Activated CD4-positive, alpha-beta memory T cell treated with anti-CD3 and anti-CD28 coated beads for 36 hours (primary cell): Measurements from ENCODE around the gene CACNA2D1. TPM values are rescaled to one million over a fixed set of nuclear protein-coding genes. Genes with fewer than 3 reads are reported as not detected.

Experiments
- CTCF ChIA-PET: fragments of 350-600 bp; sonication (Branson Sonifier 250); formaldehyde crosslinking; loops from one replicate; lab custom pipeline; 2021; ENCODE audit warnings: antibody characterized with exemption, inconsistent platforms; lab: Charles Lee
- POLR2A ChIA-PET: fragments of 350-600 bp; sonication (Branson Sonifier 250); formaldehyde crosslinking; loops from one replicate; lab custom pipeline; 2021; ENCODE audit warnings: antibody characterized with exemption; lab: Charles Lee
- DNase-seq: peaks from one replicate; pipeline ENCODE4 v3.0.0-alpha.2; 2020
- H3K27ac Mint-ChIP-seq: one replicate; pipeline ENCODE4 v1.8.0; 2021; ENCODE audit warnings: mixed read lengths
- H3K27me3 Mint-ChIP-seq: one replicate; pipeline ENCODE4 v1.8.0; 2021; ENCODE audit warnings: mixed read lengths
- H3K36me3 Mint-ChIP-seq: one replicate; pipeline ENCODE4 v1.8.0; 2021; ENCODE audit warnings: mixed read lengths
- H3K4me1 Mint-ChIP-seq: one replicate; pipeline ENCODE4 v1.8.0; 2021; ENCODE audit warnings: low read depth, mixed read lengths
- H3K4me3 Mint-ChIP-seq: one replicate; pipeline ENCODE4 v1.8.0; 2021; ENCODE audit warnings: mild to moderate bottlenecking, mixed read lengths
- H3K9me3 Mint-ChIP-seq: one replicate; pipeline ENCODE4 v1.8.0; 2021; ENCODE audit warnings: mixed read lengths
- intact Hi-C: fragments of 100-400 bp; cut with micrococcal nuclease; formaldehyde crosslinking; loops from one replicate; pipeline ENCODE4 v1.15.1; 2023
- total RNA-seq, 2 experiments: library from RNA; stranded (reverse); gene quantifications; one replicate each; pipeline ENCODE4 v1.2.3, GENCODE V29; 2021

CACNA2D1 gene
- total RNA-seq, 2 experiments from 2014 or later: not detected

DNA sequence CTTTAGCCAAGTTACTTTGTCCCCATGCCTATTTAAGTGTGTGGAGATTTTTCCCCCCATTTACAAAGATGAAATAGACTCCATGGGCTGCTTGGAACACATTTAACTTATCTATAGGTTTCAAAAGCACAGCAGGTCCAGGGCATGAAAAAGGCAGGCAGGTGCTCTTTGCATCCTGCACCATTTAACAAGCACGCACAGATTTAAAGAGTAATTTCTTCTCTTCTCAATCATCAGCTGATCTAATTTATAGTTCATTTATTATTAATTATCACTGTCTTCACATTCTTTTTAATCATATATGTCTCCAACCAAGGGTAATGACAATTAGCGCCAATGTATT, 156.8 kb downstream of the CACNA2D1 start:
- CTCF ChIA-PET: no interaction called here
- Mint-ChIP-seq H3K27ac (no peak overlapping the region), H3K4me1 (no peaks in the 10 kb centered on the region), H3K36me3 (no peaks in the 10 kb centered on the region), H3K4me3 (no peak overlapping the region), H3K27me3 (no peaks in the 10 kb centered on the region), H3K9me3 (peaks cover 5% of the 10 kb centered on the region)
- DNase-seq: no peak
- intact Hi-C loops: no loop called here
- POLR2A ChIA-PET: no interaction called here

DNA sequence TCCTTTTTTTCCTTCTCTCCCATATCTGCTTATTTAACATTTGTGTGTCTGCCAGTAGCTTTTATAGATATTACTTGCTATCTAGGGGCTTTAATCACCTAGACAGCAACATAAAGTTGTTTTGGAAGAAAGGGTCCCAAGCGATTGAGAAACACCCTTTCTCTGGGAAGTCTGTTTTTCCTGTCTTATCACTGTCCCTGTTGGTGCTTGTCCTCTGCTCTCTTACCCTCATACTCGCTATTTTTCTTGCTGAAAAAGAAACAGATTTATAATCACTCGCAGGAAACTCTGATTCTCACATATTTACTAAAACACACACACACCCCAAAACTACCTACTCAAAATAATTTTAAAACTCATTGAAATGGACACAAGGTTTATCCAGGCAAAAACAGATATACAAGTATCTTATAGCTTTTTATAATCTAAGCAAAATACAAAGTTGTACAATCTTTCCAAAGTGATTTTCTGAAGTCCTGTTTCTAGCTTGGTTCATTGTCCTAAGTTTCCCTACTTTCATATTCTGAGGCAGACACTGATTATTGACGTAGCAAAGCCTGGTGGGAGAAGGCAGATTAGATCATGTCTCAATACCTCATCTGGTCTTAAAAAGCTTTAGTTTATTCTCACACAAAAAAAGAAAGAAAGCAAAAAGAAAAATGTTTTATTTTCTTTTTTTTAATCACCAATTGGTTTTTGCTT, 157.3 kb downstream of the CACNA2D1 start:
- POLR2A ChIA-PET: no interaction called here
- H3K9me3 Mint-ChIP-seq: peaks cover 5% of the 10 kb centered on the region

DNA sequence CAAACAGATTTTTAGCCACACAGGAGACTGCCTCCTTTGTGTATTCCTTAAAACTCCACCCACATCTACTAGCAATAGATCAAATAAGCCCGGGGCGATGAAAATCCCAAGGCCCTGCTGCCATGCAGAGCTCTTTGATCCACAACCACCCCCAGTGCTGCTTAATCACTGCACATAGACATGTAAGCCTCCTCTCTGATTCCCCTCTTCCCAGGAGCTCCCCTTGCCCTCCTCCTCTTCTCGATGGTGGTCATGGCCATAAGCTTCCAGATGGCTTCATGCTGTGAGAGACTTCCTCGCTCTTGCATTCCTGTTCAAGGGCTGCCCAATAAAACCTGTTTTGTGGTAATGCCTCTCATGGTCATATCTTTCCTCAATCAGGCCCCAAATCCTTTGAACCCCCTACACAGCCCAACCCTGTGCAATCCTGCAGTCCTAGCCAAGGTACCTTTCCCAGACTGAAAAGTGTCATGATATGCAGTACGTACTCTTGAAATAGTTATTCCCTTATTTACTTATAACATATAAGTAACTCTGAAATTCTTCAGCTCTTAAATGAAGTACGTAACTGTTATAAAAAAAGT, 158.5 kb downstream of the CACNA2D1 start:
- ChIA-PET CTCF (no interaction called here), POLR2A (no interaction called here)
- Mint-ChIP-seq H3K4me3 (no peak overlapping the region), H3K9me3 (peaks cover 5% of the 10 kb centered on the region), H3K36me3 (no peaks in the 10 kb centered on the region), H3K27ac (no peak overlapping the region), H3K4me1 (no peaks in the 10 kb centered on the region), H3K27me3 (no peaks in the 10 kb centered on the region)
- DNase-seq: no peak
- intact Hi-C loops: no loop called here

More for the DNA sequence above, 157.3 kb downstream of the CACNA2D1 start:
- no peak overlapping the region for H3K27ac Mint-ChIP-seq
- intact Hi-C loops: no loop called here
- H3K4me1 Mint-ChIP-seq: no peaks in the 10 kb centered on the region
- no peak overlapping the region for H3K4me3 Mint-ChIP-seq
- H3K27me3 Mint-ChIP-seq: no peaks in the 10 kb centered on the region
- H3K36me3 Mint-ChIP-seq: no peaks in the 10 kb centered on the region
- CTCF ChIA-PET: no interaction called here
- DNase-seq: no peak

DNA sequence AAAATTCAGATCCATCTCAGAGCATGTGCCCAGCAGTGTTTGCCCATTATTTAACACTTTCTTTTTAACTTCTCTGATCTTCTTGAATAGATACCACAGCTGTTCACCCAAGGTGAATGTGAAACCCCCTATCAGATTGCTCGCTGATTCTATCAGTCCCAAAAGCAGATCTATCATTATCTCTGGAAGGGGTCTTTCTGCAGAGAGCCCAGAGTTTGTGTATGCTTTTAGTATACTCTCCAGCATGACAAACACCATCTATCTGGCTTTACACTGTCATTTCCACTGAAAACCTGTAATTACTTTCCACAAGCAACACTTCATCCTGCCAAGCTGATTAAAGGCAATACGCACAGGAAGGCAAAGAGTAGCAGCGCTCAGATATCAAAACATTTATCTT, 168.2 kb downstream of the CACNA2D1 start:
- Mint-ChIP-seq H3K27ac (no peak overlapping the region), H3K36me3 (no peaks in the 10 kb centered on the region), H3K4me3 (no peak overlapping the region), H3K27me3 (no peaks in the 10 kb centered on the region), H3K9me3 (peaks cover 5% of the 10 kb centered on the region), H3K4me1 (no peaks in the 10 kb centered on the region)
- DNase-seq: no peak
- intact Hi-C loops: no loop called here
- ChIA-PET CTCF (no interaction called here), POLR2A (no interaction called here)

DNA sequence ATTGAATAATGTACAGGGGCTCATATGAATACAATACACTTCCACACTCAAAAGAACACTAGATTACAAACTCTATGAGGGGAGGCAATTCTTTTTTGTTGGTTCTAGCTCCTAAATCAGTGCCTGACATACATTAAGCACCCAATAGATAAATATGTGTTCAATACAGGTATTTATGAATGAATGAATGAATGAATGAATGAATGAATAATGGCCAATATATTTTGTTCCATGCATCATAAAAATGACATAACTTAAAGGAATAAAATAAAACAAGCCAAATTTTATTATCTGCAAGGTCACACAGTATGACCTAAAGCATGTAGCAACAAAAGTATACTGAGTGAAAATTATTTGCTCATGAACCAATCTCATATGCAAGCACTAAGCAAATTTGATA, 168.9 kb downstream of the CACNA2D1 start:
- no peak overlapping the region for H3K4me3 Mint-ChIP-seq
- DNase-seq: no peak
- ChIA-PET CTCF (no interaction called here), POLR2A (no interaction called here)
- H3K4me1 Mint-ChIP-seq: no peaks in the 10 kb centered on the region
- no peaks in the 10 kb centered on the region for H3K36me3 Mint-ChIP-seq
- H3K9me3 Mint-ChIP-seq: peaks cover 5% of the 10 kb centered on the region
- intact Hi-C loops: no loop called here
- no peaks in the 10 kb centered on the region for H3K27me3 Mint-ChIP-seq
- no peak overlapping the region for H3K27ac Mint-ChIP-seq

DNA sequence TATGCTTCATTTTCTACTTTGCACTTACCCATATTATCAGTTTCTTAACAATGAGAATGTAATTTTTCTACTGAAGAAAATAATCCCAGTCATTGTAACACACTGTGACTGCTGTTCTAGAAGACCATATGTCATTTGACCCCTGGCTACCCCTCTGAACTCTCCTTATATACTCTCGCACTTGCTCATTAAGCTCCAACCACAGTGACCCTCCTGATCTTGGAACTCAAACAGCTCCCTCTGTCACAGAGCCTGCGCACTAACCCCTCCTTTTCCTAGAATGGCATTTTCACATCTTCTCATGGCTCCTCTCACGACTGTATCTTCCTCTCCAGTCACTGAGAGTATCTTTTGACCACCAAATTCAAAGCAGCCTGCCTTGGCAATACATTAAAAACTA, 169.7 kb downstream of the CACNA2D1 start:
- ChIA-PET POLR2A (no interaction called here), CTCF (no interaction called here)
- no peak overlapping the region for H3K27ac Mint-ChIP-seq
- H3K4me3 Mint-ChIP-seq: no peak overlapping the region
- peaks cover 5% of the 10 kb centered on the region for H3K9me3 Mint-ChIP-seq
- no peaks in the 10 kb centered on the region for H3K4me1 Mint-ChIP-seq
- intact Hi-C loops: no loop called here
- no peaks in the 10 kb centered on the region for H3K36me3 Mint-ChIP-seq
- no peak for DNase-seq
- H3K27me3 Mint-ChIP-seq: no peaks in the 10 kb centered on the region

DNA sequence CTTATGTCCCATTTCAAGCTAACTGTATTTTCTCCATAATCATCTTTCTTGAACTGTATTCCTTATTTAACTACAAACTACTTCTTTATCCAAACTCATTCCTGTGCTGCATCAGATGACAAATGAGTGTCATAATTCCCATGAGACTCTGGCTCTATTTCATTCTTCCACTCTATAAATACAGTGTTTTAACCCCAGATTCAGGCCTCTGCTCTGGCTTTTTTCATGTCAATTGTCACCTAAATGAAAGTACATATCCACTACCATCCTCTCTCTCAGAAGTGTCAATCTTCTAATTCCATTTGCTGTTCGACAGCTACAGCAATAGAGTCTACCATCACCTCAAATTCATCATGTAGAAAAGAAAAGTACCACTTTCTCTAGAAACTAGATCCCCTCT, 172.7 kb downstream of the CACNA2D1 start:
- H3K4me1 Mint-ChIP-seq: no peaks in the 10 kb centered on the region

DNA sequence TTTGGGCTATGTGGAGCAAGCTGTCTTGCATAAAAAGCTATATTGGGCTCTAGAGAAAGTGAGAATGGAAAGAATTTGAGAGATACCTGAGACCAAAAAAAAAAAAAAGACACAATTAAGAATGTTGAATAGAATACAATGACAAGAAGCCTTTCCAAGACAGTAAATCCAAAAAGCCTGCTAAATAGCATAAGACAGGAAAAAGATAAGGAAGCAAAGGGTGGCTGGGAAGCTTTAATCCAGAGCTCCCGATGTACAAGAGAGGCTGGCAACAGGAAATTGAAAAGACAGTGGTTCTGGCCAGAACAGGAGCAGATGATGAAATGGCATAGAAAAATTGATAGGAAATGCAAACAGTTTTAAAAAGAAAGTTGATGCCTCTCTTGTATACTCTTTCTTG, 174.9 kb downstream of the CACNA2D1 start:
- ChIA-PET CTCF (no interaction called here), POLR2A (no interaction called here)
- Mint-ChIP-seq H3K4me1 (no peaks in the 10 kb centered on the region), H3K4me3 (no peak overlapping the region), H3K27ac (no peak overlapping the region), H3K9me3 (peaks cover 5% of the 10 kb centered on the region), H3K36me3 (no peaks in the 10 kb centered on the region), H3K27me3 (no peaks in the 10 kb centered on the region)
- DNase-seq: no peak
- intact Hi-C loops: no loop called here

More for the DNA sequence above, 172.7 kb downstream of the CACNA2D1 start:
- peaks cover 5% of the 10 kb centered on the region for H3K9me3 Mint-ChIP-seq
- CTCF ChIA-PET: no interaction called here
- no peaks in the 10 kb centered on the region for H3K27me3 Mint-ChIP-seq
- H3K27ac Mint-ChIP-seq: no peak overlapping the region
- no peak for DNase-seq
- intact Hi-C loops: no loop called here
- POLR2A ChIA-PET: no interaction called here
- no peaks in the 10 kb centered on the region for H3K36me3 Mint-ChIP-seq
- H3K4me3 Mint-ChIP-seq: no peak overlapping the region

DNA sequence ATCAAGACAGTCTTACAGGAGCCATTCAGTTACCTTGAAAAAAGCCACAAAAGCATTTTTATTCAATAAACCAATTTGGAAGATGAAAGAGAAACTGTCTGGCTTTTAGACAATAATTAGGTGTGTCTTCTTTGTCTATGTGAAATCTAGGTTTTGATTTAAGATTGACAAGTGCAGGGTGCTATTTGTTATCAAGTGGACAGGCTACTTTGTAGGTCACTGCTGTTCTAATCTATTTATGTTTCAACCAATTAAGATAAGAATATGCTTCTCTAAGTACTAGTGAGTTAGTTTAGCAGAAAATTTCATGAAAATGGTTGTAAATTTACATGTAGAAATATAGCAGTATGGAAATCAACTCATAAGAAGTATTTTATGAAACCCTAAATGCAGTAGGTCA, 177.5 kb downstream of the CACNA2D1 start:
- no peak overlapping the region for H3K4me3 Mint-ChIP-seq
- intact Hi-C loops: no loop called here
- H3K27me3 Mint-ChIP-seq: no peaks in the 10 kb centered on the region
- POLR2A ChIA-PET: no interaction called here
- no peaks in the 10 kb centered on the region for H3K36me3 Mint-ChIP-seq
- CTCF ChIA-PET: no interaction called here
- peaks cover 7% of the 10 kb centered on the region for H3K9me3 Mint-ChIP-seq
- no peak for DNase-seq
- H3K4me1 Mint-ChIP-seq: no peaks in the 10 kb centered on the region
- H3K27ac Mint-ChIP-seq: no peak overlapping the region

DNA sequence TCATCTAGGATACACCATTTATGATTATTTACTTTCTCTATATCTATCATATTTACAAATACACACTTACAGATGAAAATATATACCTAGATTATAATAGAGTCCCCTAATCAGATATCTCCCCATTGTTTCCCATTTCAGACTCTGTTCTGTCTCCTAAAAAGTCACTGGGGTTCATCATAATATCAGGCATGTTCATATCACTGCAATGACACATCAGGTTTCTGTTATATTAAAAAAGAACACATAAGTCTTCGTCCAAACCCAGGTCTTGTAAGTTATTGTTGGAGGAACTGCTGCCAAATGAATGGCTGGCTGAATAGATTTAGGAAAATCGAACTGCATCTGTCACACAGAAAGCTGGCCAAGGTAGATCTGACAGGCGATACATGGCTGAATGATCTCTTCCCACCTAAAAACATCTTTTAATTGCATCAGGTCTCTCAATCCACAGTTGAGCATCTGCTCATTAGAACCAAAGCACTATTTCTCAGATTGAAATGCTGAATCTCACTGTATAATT, 178.7 kb downstream of the CACNA2D1 start:
- ChIA-PET POLR2A (no interaction called here), CTCF (no interaction called here)
- intact Hi-C loops: no loop called here
- Mint-ChIP-seq H3K27me3 (no peaks in the 10 kb centered on the region), H3K9me3 (peaks cover 2% of the 10 kb centered on the region), H3K4me1 (no peaks in the 10 kb centered on the region), H3K36me3 (no peaks in the 10 kb centered on the region), H3K4me3 (no peak overlapping the region), H3K27ac (no peak overlapping the region)
- DNase-seq: no peak

DNA sequence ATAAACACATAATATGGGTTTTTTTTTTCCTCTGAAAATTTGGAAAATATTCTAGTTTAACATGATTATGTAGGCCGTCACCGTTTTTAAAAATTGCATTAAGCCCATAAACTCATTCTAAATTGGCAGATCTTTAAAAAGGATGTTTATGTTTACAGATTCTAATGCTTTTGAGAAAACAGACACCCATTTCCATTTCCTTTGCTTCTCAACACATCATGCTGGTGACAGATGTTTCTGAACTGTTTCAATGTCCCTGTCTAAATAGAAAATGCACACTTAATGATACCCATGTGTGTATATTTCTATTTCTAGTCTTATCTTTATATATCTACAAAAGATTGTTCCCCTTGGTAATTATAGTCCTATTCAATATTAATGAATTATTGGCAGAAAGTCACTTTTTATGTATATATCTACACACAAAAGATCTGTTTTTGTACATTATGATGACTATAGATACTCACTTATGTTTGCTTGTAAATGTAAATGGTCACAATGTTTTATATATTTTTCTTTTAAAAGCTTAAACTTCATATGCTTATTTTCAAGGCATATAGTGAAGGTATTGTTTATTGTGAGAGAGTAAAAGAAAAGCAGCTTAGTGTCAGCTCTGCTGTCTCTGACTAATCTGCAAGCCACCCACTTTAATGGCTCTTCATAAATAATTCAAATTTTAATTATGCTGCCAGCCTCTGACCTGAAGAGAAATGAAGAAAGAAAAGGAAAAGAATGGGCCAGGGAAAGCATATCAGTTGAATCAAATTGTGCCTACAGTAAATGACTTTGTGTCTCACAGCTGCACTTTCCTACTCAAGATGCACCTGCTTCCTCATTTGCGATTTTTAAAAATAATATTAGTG, 179.4 kb downstream of the CACNA2D1 start:
- intact Hi-C loops: no loop called here
- Mint-ChIP-seq H3K4me1 (no peaks in the 10 kb centered on the region), H3K9me3 (peaks cover 4% of the 10 kb centered on the region), H3K27me3 (no peaks in the 10 kb centered on the region), H3K27ac (no peak overlapping the region), H3K4me3 (no peak overlapping the region), H3K36me3 (no peaks in the 10 kb centered on the region)
- no peak for DNase-seq
- CTCF ChIA-PET: no interaction called here
- POLR2A ChIA-PET: no interaction called here

DNA sequence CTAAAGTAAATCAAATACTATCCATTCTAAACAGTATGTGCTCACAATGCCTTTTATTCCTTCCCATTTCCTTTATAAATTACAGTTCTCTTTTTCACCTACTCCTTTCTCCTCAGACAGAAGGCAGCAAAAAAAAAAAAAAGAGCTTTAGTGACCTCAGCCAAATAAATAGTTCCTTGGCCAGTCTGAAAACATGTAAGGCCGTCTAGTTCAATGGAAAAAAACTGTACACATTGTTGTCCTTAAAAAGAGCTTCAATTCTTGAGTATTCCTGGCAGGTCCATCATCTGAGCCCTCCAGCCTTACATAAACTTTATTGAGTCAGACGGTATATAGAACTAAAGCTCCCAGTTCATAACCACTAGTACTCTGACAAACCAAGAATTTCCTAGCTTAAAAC, 185.4 kb downstream of the CACNA2D1 start:
- no peaks in the 10 kb centered on the region for H3K4me1 Mint-ChIP-seq
- peaks cover 4% of the 10 kb centered on the region for H3K9me3 Mint-ChIP-seq
- H3K27me3 Mint-ChIP-seq: no peaks in the 10 kb centered on the region
- POLR2A ChIA-PET: interaction anchor here (0.7 kb wide), 1 partner anchor 29 kb away, joined by 4 read pairs; no protein-coding TSS in a partner anchor
- intact Hi-C loops: no loop called here
- no peak for DNase-seq
- CTCF ChIA-PET: no interaction called here
- no peak overlapping the region for H3K4me3 Mint-ChIP-seq
- H3K36me3 Mint-ChIP-seq: no peaks in the 10 kb centered on the region
- no peak overlapping the region for H3K27ac Mint-ChIP-seq
